Epidermal melanocyte (primary cell): ENCODE results near the gene C3orf33.
A peak's percentile ranks its signal among the peaks of the same experiment; 100 is the strongest.
"Not testable (repeated sequence)": the region's sequence is repeated elsewhere in the genome, so short reads cannot be mapped to it uniquely, and the experiment has no call there.

ENCODE experiments used
- DNase-seq: peaks from one replicate; pipeline ENCODE4 v3.0.0; 2011; ENCODE audit warnings: low spot score; ENCODE audit not compliant: insufficient read length

Gene C3orf33

GRCh38 chr3:155805802-155806618 is at the start of gene C3orf33:
Gene C3orf33 (minus strand): TSS chr3:155806278. CDS start chr3:155806252, 26 bp downstream.
- DNase-seq: peak; percentile 54

- DNase-seq: peak; percentile 95
Observed at GRCh38 chr3:155854141-155854940, 48.3 kb upstream of the C3orf33 start, which contains the start of gene SLC33A1. Gene SLC33A1 (minus strand): TSS chr3:155854427. CDS start chr3:155853997, 430 bp downstream.

- no peak for DNase-seq
Observed at GRCh38 chr3:155853214-155854140, 47.4 kb upstream of the C3orf33 start.

GRCh38 chr3:155852341-155852740 is 46.3 kb upstream of the C3orf33 start:
- no peak for DNase-seq

- not testable (repeated sequence) for DNase-seq
Observed at GRCh38 chr3:155849404-155849803, 43.3 kb upstream of the C3orf33 start.

- no peak for DNase-seq
Observed at GRCh38 chr3:155847993-155848392, 41.9 kb upstream of the C3orf33 start.

GRCh38 chr3:155846119-155846518 is 40.0 kb upstream of the C3orf33 start:
- DNase-seq: no peak

- DNase-seq: no peak
Observed at GRCh38 chr3:155843569-155843968, 37.5 kb upstream of the C3orf33 start.

GRCh38 chr3:155835341-155836071 is 29.4 kb upstream of the C3orf33 start:
- DNase-seq: no peak

GRCh38 chr3:155828490-155829098 is 22.5 kb upstream of the C3orf33 start:
- not testable (repeated sequence) for DNase-seq

GRCh38 chr3:155815030-155815545 is 9.0 kb upstream of the C3orf33 start:
- DNase-seq: no peak

- DNase-seq: not testable (repeated sequence)
Observed at GRCh38 chr3:155813224-155813623, 7.1 kb upstream of the C3orf33 start.

GRCh38 chr3:155809181-155809580 is 3.1 kb upstream of the C3orf33 start:
- no peak for DNase-seq

GRCh38 chr3:155807823-155808222 is 1.7 kb upstream of the C3orf33 start:
- no peak for DNase-seq

- no peak for DNase-seq
Observed at GRCh38 chr3:155805204-155805801, 775 bp downstream of the C3orf33 start.

GRCh38 chr3:155804323-155804722 is 1.8 kb downstream of the C3orf33 start:
- DNase-seq: no peak

GRCh38 chr3:155792532-155792931 is 13.5 kb downstream of the C3orf33 start:
- DNase-seq: no peak

GRCh38 chr3:155791190-155791589 is 14.9 kb downstream of the C3orf33 start:
- no peak for DNase-seq

- DNase-seq: no peak
Observed at GRCh38 chr3:155790272-155790925, 15.7 kb downstream of the C3orf33 start.
